Measurements from ENCODE around the gene PTPRN2. TPM values are rescaled to one million over a fixed set of nuclear protein-coding genes. Genes with fewer than 3 reads are reported as not detected.
"Not testable (repeated sequence)": the region's sequence is repeated elsewhere in the genome, so short reads cannot be mapped to it uniquely, and the experiment has no call there.

PTPRN2 gene
- total and polyA plus RNA-seq, 8 donors = 4.9 to 136 (median 46.8) TPM

DNA sequence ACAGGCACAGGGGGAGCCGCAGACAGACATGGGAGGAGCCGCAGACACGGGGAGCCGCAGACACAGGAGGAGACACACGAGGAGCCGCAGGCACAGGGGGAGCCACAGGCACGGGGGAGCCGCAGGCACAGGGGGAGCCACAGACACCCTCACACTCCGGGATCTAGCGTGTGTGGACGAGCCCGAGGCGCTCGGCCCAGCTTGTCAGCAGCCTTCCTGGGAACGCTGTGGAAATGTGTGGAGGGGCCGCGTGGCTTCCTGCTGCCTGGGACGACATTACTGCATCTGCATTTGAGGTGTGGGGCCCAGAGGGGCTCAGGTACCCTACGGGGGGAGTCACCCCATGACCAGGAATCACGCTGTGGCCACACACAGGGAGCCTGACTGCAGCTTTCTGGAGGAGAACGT, 313.2 kb downstream of the PTPRN2 start:
- Histone ChIP-seq H3K36me3 (no peaks in the 10 kb centered on the region), H3K27me3 (no peaks in the 10 kb centered on the region), H3K27ac (no peak overlapping the region), H3K4me1 (no peaks in the 10 kb centered on the region), H3K9me3 (no peaks in the 10 kb centered on the region), H3K4me3 (no peak overlapping the region)
- intact Hi-C loops (cut with DNase I; ENCODE audit: low total_unique reads) = no loop called here
- WGBS, 5 donors = 85 to 93% (median 91%) methylated on average over 17 to 21 of the region's 21 CpGs
- TF ChIP-seq POLR2A (IDR thresholded peaks at IDR 0.05) = no peak
- TF ChIP-seq EP300 (IDR thresholded peaks at IDR 0.05) = no peak
- no peak for TF ChIP-seq POLR2AphosphoS5 (IDR thresholded peaks at IDR 0.05)
- no peak for TF ChIP-seq CTCF (IDR thresholded peaks at IDR 0.05)
- DNase-seq = no peak

DNA sequence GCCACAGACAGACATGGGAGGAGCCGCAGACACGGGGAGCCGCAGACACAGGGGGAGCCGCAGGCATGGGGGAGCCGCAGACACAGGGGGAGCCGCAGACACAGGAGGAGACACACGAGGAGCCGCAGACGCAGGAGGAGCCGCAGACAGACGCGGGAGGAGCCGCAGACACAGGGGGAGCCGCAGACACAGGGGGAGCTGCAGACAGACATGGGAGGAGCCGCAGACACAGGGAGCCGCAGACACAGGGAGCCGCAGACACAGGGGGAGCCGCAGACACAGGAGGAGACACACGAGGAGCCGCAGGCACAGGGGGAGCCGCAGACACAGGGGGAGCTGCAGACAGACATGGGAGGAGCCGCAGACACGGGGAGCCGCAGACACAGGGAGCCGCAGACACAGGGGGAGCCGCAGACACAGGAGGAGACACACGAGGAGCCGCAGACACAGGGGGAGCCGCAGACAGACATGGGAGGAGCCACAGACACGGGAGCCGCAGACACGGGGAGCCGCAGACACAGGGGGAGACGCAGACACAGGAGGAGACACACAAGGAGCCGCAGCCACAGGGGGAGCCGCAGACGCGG, 313.8 kb downstream of the PTPRN2 start:
- intact Hi-C loops (cut with DNase I; ENCODE audit: low total_unique reads); H3K27me3 ChIP-seq; H3K36me3 ChIP-seq; DNase-seq; H3K27ac ChIP-seq; H3K4me3 ChIP-seq; H3K4me1 ChIP-seq; H3K9me3 ChIP-seq: not testable (repeated sequence)
- 89 to 96% (median 94%) methylated on average over 36 to 38 of the region's 38 CpGs for WGBS, 5 donors

DNA sequence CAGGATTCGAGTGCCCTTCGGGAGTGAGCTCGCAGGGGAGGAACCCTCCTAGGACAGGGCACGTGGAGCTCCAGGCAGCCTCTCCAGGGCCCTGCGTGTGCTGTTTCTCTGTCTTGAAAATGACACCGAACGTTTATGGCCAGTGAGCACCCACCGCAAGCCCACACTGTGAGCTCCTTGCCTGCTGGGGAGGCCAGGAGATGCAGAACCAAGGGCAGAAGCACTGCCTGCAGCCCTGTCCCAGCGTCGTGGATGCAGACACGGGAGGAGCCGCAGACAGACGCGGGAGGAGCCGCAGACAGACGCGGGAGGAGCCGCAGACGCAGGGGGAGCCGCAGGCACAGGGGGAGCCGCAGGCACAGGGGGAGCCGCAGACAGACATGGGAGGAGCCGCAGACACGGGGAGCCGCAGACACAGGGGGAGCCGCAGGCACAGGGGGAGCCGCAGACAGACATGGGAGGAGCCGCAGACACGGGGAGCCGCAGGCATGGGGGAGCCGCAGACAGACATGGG, 314.4 kb downstream of the PTPRN2 start:
- Histone ChIP-seq H3K27ac (no peak overlapping the region), H3K9me3 (no peaks in the 10 kb centered on the region), H3K36me3 (no peaks in the 10 kb centered on the region), H3K4me1 (no peaks in the 10 kb centered on the region), H3K27me3 (no peaks in the 10 kb centered on the region), H3K4me3 (no peak overlapping the region)
- TF ChIP-seq POLR2A (IDR thresholded peaks at IDR 0.05) = no peak
- no peak for TF ChIP-seq CTCF (IDR thresholded peaks at IDR 0.05)
- TF ChIP-seq POLR2AphosphoS5 (IDR thresholded peaks at IDR 0.05) = no peak
- TF ChIP-seq EP300 (IDR thresholded peaks at IDR 0.05) = no peak
- DNase-seq = no peak
- intact Hi-C loops (cut with DNase I; ENCODE audit: low total_unique reads) = no loop called here
- 82 to 94% (median 94%) methylated on average over 18 to 31 of the region's 31 CpGs for WGBS, 5 donors

DNA sequence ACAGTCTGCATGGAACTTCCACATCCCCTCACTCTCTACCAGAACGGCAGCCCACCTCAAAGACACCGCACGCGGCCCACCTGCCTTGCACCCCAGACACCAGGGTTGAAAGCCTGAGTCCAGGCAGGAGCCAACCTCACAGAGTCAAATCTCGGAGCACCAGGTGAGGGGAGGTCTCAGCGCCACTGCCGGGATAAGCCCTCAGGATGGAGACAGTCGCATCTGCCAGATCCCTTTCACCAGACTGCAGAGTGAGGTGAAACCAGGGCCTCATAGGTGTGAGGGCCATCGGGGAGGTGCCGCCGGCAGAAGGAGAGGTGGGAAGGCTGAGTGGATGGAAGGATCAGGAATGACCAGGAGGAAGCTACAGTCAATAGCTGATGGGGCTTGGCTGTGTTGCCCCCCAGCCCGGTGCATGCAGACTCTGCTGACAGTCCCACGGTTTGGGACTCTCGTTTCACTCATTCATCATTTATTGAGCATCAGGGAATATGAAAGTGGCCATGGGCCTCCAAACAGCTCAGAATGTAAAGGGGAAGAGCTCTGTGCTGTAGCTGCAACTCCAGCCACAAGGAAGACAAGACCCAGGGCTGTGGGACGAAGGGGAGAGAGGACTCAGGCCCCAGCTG, 315.0 kb downstream of the PTPRN2 start:
- WGBS, 5 donors = 90 to 96% (median 93%) methylated on average over 15 of the region's 15 CpGs
- no peaks in the 10 kb centered on the region for H3K9me3 ChIP-seq
- no peak for DNase-seq
- no peak overlapping the region for H3K4me3 ChIP-seq
- no peaks in the 10 kb centered on the region for H3K27me3 ChIP-seq
- intact Hi-C loops (cut with DNase I; ENCODE audit: low total_unique reads) = no loop called here
- peaks cover 0 to 4% (median 2%) of the 10 kb centered on the region in 4 donors for H3K4me1 ChIP-seq
- no peak overlapping the region for H3K27ac ChIP-seq
- TF ChIP-seq POLR2A (IDR thresholded peaks at IDR 0.05) (no peak), POLR2AphosphoS5 (IDR thresholded peaks at IDR 0.05) (no peak), EP300 (IDR thresholded peaks at IDR 0.05) (no peak), CTCF (IDR thresholded peaks at IDR 0.05) (no peak)
- H3K36me3 ChIP-seq = no peaks in the 10 kb centered on the region

- Histone ChIP-seq H3K4me1 (peaks cover 0 to 9% (median 4%) of the 10 kb centered on the region in 4 donors), H3K36me3 (no peaks in the 10 kb centered on the region), H3K4me3 (no peak overlapping the region), H3K27me3 (no peaks in the 10 kb centered on the region), H3K9me3 (no peaks in the 10 kb centered on the region), H3K27ac (no peak overlapping the region)
- WGBS, 5 donors = 89 to 91% (median 91%) methylated on average over 12 of the region's 12 CpGs
- TF ChIP-seq POLR2AphosphoS5 (IDR thresholded peaks at IDR 0.05) = no peak
- no peak for TF ChIP-seq EP300 (IDR thresholded peaks at IDR 0.05)
- no peak for TF ChIP-seq POLR2A (IDR thresholded peaks at IDR 0.05)
- TF ChIP-seq CTCF (IDR thresholded peaks at IDR 0.05) = no peak
- intact Hi-C loops (cut with DNase I; ENCODE audit: low total_unique reads) = no loop called here
- DNase-seq = no peak
These were observed 315.5 kb downstream of the PTPRN2 start for GRCh38 chr7:158272091-158272490.
